Neutrophil (primary cell): ENCODE data around the gene GAB3.

Source experiments
- H3K27ac ChIP-seq: fragments of 200-600 bp; sonication (generic); 2 replicates; pipeline ENCODE4 v1.5.1; 2016; ENCODE audit warnings: mild to moderate bottlenecking, moderate library complexity
- H3K27me3 ChIP-seq: fragments of 200-600 bp; sonication (generic); 2 replicates; pipeline ENCODE4 v1.6.0; 2016; ENCODE audit warnings: mild to moderate bottlenecking
- H3K36me3 ChIP-seq: fragments of 200-600 bp; sonication (generic); 2 replicates; pipeline ENCODE4 v1.5.1; 2017
- H3K4me1 ChIP-seq, 2 experiments: fragments of 200-600 bp in 1 of 2; sonication (generic) in 1 of 2; 1 replicate in 1 of 2; 2 replicates in 1 of 2; pipeline versions ENCODE4 v1.5.1 to v1.6.1; 2013 to 2016; ENCODE audit warnings: low read depth in 1 of 2, low read length in 1 of 2, mild to moderate bottlenecking in 1 of 2, moderate library complexity in 1 of 2; ENCODE audit not compliant: control insufficient read depth in 1 of 2, insufficient read depth in 1 of 2
- H3K4me3 ChIP-seq, 2 experiments: fragments of 200-600 bp in 1 of 2; sonication (generic) in 1 of 2; 1 replicate in 1 of 2; 2 replicates in 1 of 2; pipeline ENCODE4 v1.5.1; 2013 to 2016; ENCODE audit warnings: low read depth in 1 of 2, low read length in 1 of 2, mild to moderate bottlenecking in 1 of 2, moderate library complexity in 1 of 2
- H3K9me3 ChIP-seq: fragments of 200-600 bp; sonication (generic); 2 replicates; pipeline ENCODE4 v1.5.1; 2016
- CTCF ChIP-seq: fragments of 200-600 bp; sonication (generic); IDR thresholded peaks from 2 replicates; pipeline ENCODE4 v1.5.1; 2016; ENCODE audit warnings: antibody characterized with exemption

Gene GAB3

DNA sequence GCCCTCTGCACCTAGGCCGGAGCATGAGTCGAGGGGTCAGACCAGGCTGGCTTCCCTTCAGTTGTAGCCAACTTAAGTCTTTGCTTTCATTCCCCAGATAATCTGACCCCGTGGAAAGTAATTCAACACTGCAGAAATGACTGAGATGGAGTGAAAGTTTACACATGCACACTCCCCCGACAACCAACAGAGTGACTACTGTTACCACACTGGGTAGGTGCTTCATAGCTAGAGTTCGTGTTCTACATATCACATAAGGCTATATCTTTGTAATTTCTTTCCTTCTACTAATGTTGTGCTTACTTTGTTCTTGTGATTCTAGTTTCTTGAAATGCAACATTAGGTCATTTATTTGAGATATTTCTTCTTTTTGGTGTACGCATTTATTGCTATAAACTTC lies 90.3 kb downstream of the GAB3 start:
- TF ChIP-seq CTCF, result no peak
- Histone ChIP-seq H3K36me3 (no peaks in the 10 kb centered on the region), H3K27me3 (no peaks in the 10 kb centered on the region), H3K4me3 (no peak overlapping the region), H3K27ac (no peak overlapping the region), H3K4me1 (no peaks in the 10 kb centered on the region), H3K9me3 (no peaks in the 10 kb centered on the region)

DNA sequence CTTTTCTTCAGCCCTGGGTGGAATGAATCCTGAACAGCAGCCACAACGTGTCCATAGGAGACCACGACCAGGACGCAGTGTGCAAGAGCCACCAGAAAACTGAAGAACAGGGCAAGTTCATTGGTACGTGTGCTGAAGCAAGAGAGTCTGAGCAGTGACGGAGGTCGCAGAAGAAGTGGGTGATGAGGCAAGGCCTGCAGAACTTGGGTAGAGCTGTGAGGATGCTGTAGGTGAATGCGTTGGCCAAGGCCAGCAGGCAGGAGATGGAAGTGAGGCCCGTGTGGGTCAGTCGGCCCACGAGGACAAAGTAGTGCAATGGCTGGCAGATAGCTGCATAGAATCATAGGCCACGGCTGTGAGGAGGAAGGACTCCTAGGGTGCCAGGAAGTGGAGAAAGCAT lies 91.9 kb downstream of the GAB3 start:
- Histone ChIP-seq H3K9me3 (no peaks in the 10 kb centered on the region), H3K4me1 (no peaks in the 10 kb centered on the region)

DNA sequence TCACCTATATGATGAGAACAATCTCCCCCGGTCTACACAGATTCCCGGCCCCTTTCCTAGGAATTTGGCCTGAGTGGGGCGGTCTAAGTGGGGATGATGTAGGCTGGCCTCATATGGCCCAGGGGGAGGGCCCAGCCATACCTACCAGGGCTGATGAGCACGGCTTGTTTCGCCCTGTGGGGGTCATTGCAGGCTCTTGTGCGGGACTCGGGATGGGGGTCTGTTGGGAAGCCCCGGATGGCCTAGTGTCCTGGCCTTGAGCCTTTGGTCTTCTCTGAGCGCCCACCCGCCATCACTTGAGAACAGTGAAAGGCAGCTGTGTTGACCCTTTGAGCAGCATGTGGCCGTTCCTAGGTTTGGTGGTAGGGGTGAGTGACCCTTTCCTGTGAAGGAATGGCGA lies 92.7 kb downstream of the GAB3 start:
- Histone ChIP-seq H3K36me3 (no peaks in the 10 kb centered on the region), H3K4me3 (no peak overlapping the region), H3K9me3 (no peaks in the 10 kb centered on the region), H3K4me1 (no peaks in the 10 kb centered on the region), H3K27ac (no peak overlapping the region), H3K27me3 (no peaks in the 10 kb centered on the region)
- TF ChIP-seq CTCF, result no peak

More for the DNA sequence above, 91.9 kb downstream of the GAB3 start:
- no peak for TF ChIP-seq CTCF
- H3K4me3 ChIP-seq, result no peak overlapping the region
- H3K36me3 ChIP-seq, result no peaks in the 10 kb centered on the region
- no peak overlapping the region for H3K27ac ChIP-seq
- no peaks in the 10 kb centered on the region for H3K27me3 ChIP-seq

GRCh38 chrX:154657226-154657805 lies 93.6 kb downstream of the GAB3 start:
- Histone ChIP-seq H3K27me3 (no peaks in the 10 kb centered on the region), H3K27ac (no peak overlapping the region), H3K4me3 (no peak overlapping the region), H3K9me3 (no peaks in the 10 kb centered on the region), H3K36me3 (no peaks in the 10 kb centered on the region), H3K4me1 (no peaks in the 10 kb centered on the region)
- no peak for TF ChIP-seq CTCF

DNA sequence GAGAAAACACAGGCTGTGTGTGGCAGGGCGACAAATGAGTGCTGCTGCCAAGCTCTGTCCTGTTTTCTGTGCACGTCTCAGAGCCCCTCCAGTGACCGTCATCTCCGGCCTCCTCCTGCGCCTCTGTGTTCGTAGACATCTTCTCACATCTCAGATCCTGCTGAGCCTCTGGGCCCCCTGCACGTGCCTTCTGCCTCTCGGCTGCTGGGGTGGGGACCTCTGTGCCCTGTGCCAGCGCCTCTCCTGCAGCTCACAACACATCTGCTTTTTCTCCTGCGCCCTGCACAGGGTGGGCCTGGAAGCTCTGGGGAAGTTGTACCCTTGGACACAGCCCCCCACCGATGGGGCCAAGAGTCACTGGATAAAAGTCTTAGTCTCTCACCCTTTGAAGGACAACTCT lies 95.1 kb downstream of the GAB3 start:
- no peaks in the 10 kb centered on the region for H3K27me3 ChIP-seq
- H3K27ac ChIP-seq, result no peak overlapping the region
- no peak for TF ChIP-seq CTCF
- no peaks in the 10 kb centered on the region for H3K4me1 ChIP-seq
- H3K4me3 ChIP-seq, result no peak overlapping the region
- H3K9me3 ChIP-seq, result no peaks in the 10 kb centered on the region
- no peaks in the 10 kb centered on the region for H3K36me3 ChIP-seq

DNA sequence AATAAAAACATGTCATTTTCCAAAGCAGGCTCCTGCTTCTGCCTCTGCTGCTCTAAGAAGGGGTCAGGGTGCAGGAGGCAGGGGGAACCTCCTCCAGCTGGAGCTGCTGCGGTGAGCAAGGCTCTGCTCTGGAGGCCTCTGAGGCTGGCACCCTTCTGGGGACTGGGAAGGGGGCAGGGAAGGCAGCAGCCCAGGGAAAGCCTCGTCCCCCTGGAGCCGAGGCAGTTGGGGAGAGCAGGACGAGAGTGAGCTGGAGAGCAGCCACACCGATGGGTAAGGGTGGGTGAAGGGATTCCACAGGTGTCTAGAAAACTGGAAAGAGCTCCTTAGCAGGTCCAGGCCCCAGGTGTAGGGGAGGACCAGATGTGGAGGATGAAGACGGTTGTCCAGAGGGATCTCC lies 95.5 kb downstream of the GAB3 start:
- Histone ChIP-seq H3K36me3 (no peaks in the 10 kb centered on the region), H3K27ac (no peak overlapping the region)
- no peak for TF ChIP-seq CTCF

More for the DNA sequence above, 95.5 kb downstream of the GAB3 start:
- no peaks in the 10 kb centered on the region for H3K9me3 ChIP-seq
- no peak overlapping the region for H3K4me3 ChIP-seq
- no peaks in the 10 kb centered on the region for H3K27me3 ChIP-seq
- no peaks in the 10 kb centered on the region for H3K4me1 ChIP-seq
